Kidney glomerular epithelial cell (primary cell): ENCODE measurements around the gene TMA7B.

ENCODE experiments used
- DNase-seq: peaks from one replicate; lab custom pipeline; 2025; lab: John Stamatoyannopoulos, UW

The TMA7B gene

DNA sequence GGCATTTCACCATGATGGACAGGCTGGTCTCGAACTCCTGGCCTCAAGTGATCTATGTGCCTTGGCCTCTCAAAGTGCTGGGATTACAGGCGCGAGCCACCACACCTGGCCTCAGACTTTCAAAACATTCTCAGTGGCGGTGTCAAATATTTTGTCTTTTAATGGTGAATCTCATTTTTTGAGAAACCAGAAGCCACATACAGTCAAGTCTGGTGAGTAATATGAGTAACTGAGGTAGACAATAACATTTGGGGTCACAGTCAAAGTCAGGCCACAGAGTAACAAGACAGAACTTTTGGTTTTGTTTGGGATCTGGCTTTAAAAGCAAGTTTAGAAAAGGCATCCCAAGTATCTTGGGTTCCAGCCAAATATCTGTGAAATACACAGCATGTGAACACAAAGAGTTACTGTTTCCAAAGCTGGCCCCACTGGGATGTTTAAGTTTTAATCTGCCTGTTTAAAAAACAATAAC, 5.6 kb upstream of the TMA7B start:
- no peak for DNase-seq

DNA sequence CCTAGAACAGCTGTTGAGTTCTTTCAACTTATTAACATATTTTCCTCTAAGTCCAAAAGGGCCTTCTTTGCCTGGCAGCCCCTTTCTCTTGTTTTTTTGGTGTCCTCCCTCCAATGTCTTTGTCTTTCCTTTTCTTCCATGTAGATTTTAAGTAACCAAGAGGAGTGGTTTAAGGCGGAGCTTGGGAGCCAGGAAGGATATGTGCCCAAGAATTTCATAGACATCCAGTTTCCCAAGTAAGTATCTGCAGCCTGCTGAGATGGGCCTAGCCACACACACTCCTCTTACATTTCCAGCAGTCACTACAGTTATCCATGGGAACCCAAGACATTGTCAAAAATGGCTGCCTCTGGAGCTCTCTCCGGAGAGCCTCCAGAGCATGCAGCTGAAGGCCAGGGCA, 4.5 kb upstream of the TMA7B start:
- DNase-seq = no peak

DNA sequence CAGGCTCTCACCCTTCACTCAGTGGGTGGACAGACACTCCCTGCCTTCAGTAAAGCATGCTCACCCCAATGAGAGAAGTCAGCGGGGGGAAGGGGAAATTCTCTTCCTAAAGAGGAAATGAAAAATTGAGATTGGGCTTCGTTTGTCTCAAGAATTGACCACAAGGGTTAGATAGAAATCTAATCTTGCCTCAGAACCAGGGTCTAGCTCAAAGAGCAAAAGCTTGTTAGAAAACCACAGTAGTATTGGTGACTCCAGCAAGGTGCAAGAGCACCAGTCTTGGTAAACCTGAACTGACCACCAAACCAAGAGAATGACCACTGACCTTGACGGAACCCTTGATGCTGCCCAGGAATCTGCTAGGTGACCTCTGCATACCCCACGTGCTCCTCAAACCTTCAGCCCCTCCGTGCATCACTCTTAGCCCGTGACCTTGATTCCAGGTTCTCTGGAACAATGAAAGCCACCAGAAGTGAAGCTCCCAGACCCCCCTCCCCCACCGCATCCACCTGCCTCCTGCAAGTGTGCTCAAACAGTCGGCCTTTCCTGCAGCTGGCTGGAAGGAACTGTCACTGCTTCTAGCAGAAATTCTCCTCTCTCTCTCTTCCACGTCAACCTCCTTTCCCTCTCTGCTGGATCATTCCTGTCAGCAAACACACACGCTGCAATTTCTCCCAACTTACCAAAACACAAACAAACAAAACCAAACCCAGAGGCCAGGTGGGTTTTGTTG, 3.1 kb upstream of the TMA7B start:
- no peak for DNase-seq

DNA sequence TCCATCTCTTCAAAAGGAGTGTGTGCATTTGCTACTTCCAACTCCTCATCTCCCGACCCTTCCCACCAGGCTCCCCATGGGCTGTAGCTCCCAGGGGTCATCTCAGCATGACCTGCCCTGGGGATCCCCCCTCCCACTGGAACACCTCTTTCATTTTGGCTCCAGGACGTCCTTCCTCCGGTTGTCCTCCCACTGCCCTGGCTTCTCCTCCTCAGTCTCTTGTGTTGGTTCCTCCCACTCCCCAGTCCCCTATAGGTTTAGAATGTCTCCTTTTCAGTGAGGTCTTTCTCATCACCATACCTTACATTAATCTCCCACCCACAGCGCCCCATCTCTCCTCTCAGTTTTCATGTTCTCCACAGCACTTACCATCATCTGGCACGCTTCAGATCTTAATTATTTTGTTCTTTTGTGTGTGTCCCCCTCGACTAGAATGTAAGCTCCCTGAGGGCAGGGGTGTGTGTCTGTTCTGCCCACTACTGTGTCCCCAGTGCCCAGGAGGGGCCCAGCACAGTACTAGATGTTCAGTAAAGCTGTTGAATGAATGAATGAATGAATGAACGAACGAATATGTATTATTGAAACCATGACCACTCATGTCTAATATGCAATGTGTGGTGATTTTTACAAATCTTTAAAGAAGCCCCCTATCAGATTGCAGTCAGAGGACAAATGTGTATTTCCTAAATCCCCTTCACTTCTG, 2.0 kb upstream of the TMA7B start:
- no peak for DNase-seq

DNA sequence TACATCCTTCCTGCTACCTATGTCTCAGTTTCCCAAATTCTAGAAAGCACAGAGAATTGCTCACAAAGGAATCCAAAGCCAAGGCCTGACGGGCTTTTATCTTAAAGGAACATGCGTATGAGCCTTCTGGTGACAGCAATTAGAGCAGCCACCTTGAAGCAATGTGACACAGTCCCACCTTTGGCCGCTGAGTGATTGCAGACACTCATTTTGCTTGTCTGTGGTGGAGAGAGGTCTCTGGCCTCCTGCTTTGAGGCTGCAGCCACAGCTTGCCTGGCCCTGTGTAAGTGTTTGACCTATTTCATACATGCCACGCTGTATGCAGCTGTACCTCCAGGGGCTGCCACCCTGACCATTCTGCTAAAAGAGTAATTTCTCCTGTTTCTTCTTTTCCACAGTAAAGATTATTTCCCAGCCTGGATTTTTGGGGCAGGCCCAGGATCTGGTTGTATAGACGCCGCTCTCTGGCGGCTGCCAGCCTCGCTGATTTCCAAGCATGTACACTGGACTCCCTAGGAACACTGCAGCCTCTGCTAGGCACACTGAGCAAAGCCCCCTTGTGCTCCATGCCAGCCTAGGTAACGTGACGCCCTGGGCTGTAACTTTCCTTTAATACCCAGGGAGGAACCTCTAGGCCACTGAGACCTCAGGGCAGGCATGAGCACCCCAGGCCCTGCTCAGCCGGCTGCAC, 1.1 kb upstream of the TMA7B start:
- DNase-seq = no peak

DNA sequence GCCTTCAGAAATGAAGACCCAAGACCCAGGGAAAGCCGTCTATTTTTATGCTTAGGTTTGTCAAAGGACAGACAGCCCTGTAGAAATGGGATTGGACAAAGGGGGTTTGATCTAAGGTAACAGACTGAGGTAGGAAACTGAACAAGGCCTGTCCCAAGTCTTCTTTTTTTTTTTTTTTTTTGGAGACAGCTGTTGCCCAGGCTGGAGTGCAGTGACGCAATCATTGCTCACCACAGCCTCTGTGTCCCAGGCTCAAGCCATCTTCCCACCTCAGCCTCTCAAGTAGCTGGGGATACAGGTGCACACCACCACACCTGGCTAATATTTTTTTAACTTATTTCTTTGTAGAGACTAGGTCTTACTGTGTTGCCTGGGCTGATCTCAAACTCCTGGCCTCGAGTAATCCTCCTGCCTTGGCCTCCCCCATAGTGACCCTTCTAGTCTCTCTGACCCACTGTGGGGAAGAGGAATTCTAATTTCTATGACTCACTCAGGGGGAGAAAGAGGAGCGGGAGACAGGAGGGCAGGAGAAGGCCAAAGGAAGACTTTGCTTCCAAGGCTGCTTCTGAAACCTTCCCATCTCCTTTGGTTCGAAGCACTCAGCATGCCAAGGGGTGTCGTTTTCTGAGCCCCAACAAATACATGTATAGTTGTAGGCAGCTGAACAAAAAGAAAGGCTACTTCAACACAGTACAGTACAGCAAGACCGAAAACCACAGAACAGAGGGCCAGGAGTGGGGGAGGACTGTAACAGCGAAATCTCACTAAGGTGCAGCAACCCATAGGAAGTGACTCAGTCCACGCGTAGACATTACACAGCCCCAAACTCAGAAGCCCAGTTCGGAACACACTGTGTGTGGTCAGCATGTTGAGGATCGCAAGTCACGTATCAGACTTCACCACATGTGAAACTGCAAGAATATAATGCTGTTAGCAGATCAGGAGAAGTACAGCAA, 872 bp downstream of the TMA7B start:
- DNase-seq = no peak

DNA sequence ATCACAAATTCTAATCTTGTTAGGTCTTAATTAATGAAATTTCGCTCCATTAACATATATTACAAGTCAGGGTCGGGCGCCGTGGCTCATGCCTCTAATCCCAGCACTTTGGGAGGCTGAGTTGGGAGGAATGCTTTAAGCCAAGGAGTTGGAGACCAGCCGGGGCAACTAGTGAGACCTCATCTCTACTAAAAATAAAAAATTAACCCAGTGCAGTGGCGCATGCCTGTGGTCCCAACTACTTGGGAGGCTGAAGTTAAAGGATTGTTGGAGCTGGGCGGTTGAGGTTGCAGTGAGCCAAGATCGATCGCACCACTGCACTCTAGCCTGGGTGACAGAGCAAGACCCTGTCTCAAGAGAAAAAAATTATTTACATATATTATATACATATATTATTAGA, 1.9 kb downstream of the TMA7B start:
- no peak for DNase-seq

DNA sequence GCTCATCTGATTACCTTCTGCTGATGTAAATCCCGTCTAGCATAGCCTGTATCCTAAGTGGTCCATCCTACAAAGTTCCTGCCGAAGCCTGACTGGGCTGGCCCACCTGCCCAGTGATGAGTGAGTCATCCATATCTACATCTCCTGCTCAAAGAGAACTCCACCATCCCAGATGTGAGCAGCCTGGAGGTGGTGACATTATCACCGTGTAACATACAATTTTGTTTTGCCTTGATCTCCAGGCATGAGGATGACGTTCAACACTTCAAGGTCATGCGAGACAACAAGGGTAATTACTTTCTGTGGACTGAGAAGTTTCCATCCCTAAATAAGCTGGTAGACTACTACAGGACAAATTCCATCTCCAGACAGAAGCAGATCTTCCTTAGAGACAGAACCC, 5.6 kb downstream of the TMA7B start:
- DNase-seq = no peak

DNA sequence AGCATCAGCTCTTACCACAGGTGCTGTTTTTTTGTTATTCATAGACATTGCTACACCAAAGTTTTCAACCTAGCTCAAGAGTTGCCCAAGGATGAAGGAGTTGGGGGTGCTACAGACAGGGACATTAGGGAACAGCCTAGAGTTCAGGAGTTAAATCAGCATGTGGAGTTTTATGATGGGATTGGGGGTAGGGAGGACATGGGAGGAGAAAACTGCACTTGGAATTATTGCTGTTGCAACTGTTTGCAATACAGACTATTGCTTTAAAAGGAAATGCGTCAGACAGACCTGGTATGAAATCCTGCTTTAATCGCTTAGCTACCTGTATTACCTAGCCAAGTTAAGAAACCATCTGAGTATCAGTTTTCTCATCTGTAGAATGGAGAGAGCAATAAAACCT, 6.3 kb downstream of the TMA7B start:
- DNase-seq = no peak

DNA sequence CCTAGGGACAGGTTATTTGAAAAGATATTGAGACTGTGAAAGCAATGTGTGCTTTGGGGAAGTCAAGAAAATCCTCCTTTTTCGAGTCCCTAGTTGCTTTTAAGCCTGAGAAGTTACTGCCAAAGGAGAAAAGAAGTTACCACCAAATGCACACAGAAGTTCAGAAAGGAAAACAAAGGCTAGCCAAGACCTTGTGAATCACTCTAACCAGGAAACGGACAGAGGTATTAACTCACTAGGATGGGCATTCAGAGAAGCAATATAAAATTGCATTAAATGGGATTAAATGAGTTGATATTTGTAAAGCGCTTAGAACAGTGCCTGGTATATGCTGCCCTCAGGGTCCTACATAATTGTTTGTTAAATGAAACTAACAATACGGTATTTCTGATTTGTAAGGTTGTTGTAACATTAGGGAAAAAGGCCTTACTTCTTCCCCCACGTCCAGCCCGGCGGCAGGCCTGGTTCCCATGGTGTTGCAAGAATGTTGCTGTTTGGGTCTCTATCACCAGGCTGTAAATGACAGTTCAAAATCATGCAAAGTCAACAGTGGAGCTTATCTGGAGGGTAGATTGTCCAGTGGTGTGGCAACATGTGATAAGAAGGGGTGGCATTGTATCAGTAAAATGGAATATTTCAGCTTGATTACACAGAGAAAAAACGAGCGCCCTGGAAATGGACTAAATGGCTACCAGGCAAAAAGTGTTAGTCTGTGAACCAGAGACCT, 7.1 kb downstream of the TMA7B start:
- DNase-seq = peak; percentile 18

DNA sequence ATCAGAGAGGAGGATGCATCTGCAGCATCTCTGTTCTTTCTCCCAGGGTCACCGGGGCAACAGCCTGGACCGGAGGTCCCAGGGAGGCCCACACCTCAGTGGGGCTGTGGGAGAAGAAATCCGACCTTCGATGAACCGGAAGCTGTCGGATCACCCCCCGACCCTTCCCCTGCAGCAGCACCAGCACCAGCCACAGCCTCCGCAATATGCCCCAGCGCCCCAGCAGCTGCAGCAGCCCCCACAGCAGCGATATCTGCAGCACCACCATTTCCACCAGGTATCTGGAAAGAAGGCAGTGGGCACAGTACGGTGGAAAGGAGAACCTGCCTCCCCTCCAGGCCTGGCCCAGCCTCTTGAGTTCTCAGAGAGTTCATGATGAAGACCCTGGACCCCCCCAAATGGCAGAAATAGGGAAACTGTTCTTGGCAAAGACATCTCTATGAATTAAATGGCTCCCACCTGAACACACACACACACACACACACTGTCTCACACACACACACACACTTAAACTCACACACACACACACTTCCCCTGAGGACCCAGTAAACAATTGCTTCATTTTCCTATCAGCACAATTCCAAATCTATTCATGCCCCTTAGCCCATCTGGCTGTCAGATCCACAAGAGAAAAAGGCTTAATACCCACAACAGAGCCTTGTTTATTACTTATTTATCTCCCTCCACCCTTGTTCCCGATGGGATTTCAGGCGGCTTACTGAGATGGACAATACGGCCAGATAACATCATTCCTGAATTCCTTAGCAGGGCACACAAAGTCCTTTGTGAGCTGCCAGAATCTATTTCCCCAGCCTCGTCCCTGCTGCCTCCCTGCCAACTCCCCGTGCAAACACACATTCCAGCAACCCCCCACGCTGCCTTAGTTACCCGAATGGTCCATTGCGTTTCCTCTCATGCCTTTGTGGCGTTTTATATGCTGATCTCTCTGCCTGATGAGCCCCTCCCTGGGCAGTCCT, 8.1 kb downstream of the TMA7B start:
- no peak for DNase-seq

DNA sequence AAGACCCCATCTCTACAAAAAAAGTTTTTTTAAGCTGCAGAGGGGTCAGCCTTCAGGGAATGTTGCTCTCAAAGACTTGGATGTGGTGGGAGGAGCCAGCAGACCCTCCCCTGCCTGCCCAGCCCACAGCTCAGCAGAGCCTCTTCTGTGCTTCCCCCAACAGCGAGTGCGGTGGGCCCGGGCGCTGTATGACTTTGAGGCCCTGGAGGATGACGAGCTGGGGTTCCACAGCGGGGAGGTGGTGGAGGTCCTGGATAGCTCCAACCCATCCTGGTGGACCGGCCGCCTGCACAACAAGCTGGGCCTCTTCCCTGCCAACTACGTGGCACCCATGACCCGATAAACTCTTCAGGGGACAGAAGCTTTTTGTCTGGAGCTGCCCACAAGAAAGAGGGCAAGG, 10.5 kb downstream of the TMA7B start:
- DNase-seq = no peak

DNA sequence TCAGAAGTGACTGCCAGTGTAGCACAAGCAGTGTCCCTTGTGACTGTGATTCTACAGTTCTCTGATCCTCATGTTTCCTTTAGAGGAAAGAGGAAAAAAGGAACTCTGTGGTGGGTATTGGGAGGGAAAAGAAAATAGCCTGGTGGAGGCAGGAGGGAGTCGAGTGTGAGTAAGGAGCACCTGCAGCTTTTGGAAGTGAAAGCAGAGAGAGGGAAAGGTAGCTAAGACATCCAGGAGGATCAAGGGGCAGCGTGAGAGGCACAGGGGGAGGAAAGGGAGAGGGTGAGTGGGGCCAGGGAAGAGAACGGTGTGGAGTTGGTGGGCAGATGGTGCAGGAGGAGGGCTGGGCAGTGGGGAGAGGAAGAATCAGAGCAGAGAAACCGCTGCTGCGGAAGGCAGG, 12.4 kb downstream of the TMA7B start:
- no peak for DNase-seq

DNA sequence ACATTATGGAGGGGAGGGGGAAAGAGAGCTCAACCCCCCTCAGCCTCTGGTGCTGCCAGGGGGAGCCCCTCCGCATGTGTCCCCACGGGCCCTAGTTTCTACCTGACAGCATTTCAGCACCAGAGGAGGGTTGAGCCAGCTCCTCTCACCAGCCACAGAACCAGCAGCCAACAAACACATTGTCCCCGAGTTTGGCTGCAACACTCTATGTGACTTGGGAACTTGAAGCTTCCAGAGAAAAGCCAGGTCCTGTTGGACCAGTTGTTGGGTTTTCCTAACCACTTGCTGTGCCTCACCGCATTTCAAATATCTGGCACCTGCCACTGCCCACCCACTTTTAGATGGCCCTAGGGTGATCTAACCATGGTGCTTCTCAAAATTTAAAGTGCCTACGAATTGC, 13.5 kb downstream of the TMA7B start:
- no peak for DNase-seq

DNA sequence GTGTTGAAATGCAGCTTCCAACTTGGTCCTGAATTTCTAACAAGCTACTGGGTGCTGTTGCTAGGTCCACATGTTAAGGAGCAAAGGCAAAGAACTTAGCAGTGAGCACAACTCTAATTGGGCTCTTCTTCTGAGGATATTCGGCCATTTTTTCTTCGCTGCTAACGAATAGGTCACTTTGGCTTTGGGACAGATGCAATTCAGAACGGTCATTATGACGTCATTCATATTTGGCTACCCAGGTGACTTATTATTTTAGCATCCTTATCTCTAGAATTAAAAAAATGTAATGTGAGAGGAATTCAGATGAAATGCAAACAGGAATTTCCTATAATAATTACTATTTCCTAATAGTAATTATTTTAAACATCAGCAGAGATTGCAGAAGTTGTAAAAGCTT, 13.9 kb downstream of the TMA7B start:
- DNase-seq = no peak

DNA sequence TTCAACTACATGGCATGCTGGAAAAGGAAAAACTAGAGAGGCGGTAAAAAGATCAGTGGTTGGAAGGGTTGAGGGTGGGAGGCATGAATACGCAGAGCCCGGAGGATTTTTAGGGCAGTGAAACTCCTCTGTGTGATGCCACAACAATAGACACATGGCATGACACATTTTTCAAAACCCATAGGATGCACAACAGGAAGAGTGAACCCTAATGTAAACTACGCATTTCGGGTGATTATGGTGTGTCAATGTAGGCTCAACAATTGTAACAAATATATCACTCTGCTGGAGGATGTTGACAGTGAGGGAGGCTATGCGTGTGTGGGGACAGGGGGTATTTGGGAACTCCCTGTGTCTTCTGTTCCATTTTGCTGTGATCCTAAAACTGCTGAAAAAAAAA, 18.9 kb downstream of the TMA7B start:
- no peak for DNase-seq

DNA sequence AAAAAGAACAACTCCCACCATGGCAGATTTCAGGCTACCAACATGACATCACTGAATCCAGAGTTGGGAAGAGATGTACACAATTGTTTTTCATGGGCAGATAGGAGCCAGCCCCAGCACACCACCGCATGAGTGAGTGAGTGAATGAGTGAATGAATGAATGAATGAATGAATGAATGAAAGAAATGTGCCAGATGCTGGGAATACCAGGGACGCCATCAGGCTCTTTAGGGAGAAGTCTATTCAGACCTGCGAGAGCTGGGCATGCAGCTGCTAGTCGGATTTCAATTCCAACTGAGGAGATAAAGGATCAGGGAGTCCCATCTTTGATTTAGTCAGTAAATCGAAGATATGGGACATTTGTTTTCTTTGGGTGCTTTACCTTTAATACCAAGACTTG, 19.3 kb downstream of the TMA7B start:
- DNase-seq = no peak

DNA sequence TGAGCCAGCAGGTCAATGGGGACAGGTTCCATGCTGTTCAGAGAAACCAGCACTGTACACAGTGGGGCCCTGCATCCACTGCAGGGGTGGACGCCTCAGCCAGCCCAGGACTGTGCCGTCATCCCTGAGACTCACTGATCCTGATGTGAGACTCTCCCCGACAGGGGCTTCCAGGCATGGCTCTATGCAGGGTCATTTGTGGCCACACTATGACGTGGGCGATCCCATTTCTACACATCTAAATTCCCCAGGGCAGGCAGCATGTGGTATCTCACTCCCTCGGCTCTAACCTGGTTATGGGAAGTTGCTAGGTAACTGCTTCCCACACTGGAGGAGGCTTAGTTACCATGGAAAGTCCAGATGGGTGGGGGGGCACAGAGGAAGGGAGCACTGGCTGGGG, 20.4 kb downstream of the TMA7B start:
- DNase-seq = no peak

DNA sequence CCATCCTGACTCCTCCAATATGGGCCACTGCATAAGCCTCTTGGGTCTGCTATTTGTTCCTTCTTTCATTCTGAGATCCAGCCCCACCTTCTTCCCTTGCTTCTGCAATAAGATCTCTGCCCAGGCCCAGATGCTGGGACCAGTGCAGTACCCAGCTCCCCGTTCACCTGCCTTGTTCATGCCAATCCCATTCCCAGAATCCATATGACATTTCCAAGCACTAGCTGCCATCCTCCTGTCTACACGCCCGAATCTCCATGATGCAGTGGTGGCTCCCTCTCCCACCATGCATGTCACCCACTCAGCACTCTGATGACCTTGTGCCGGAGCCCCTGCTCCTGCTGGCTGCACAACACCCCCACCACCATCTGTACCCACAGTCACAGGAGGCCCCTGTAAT, 23.1 kb downstream of the TMA7B start:
- DNase-seq = no peak

DNA sequence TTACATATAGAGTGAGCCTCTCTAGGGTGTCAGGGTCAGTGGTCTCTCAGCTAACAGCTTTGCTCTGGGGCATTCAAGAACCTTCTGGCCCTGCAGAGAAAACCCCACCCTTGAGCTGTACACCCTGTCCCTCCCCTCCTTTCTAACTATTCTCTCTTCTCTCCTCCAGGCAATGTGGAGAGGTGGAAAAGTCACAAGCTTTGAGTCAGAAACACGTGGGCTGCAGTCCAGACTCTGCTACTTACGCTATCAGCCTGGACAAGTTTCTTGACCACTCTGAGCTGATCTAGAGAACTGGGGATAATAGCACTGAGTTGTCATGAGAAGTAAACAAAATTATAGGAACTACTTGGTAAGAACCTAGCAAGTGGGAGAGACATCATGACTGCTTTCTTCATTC, 23.8 kb downstream of the TMA7B start:
- no peak for DNase-seq
